HFF-Myc (cell line): ENCODE measurements around the gene EVI5.
"Not testable (repeated sequence)": the region's sequence is repeated elsewhere in the genome, so short reads cannot be mapped to it uniquely, and the experiment has no call there.

Experiments used
- DNase-seq: peaks from one replicate; pipeline ENCODE4 v3.0.0-alpha.2; 2011; ENCODE audit warnings: low read depth; ENCODE audit errors: extremely low read depth
- H3K4me3 ChIP-seq: replicated peaks from 2 replicates; pipeline ENCODE4 v1.5.1; 2011; ENCODE audit warnings: low read depth, mild to moderate bottlenecking, control low read depth, low read length
- TF ChIP-seq, protein P1 (sequence below): IDR thresholded peaks from 2 replicates; pipeline ENCODE4 v1.5.1; 2012; ENCODE audit warnings: mild to moderate bottlenecking, low read depth, low read length, control low read depth; ENCODE audit errors: missing control alignments

EVI5 gene

DNA sequence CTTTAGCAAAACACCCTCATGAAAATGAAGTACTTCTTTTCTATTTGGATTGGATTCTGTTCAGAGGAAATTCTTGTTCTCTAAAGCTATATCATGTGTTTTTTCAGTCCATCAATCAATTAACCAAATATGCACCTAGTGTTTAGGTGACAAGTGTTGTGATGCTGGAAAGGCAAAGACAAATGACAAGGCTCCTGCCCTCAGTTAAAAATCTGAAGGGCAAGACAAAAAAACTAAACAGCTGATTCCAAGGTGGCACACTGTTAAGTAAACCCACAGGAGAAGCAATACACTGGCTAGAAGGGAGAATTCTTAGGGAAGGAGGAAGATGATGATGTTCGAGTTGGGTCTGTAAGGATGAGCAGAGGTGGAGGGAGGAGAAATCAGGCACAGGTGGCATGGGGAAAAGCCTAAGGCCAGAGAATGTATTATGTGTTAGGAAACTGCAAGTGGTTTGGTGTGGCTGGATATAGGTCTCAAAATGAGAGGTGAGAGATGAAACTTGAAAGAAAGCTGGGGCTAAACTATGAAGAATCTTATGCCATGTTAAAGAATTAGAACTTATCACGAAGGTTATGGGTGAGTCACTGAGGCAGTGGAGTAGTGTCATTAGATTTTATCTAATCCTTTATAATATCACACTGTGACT, 246.4 kb downstream of the EVI5 start:
- H3K4me3 ChIP-seq, result no peak overlapping the region
- TF ChIP-seq, protein P1, sequence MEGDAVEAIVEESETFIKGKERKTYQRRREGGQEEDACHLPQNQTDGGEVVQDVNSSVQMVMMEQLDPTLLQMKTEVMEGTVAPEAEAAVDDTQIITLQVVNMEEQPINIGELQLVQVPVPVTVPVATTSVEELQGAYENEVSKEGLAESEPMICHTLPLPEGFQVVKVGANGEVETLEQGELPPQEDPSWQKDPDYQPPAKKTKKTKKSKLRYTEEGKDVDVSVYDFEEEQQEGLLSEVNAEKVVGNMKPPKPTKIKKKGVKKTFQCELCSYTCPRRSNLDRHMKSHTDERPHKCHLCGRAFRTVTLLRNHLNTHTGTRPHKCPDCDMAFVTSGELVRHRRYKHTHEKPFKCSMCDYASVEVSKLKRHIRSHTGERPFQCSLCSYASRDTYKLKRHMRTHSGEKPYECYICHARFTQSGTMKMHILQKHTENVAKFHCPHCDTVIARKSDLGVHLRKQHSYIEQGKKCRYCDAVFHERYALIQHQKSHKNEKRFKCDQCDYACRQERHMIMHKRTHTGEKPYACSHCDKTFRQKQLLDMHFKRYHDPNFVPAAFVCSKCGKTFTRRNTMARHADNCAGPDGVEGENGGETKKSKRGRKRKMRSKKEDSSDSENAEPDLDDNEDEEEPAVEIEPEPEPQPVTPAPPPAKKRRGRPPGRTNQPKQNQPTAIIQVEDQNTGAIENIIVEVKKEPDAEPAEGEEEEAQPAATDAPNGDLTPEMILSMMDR, result no peak
- no peak for DNase-seq

DNA sequence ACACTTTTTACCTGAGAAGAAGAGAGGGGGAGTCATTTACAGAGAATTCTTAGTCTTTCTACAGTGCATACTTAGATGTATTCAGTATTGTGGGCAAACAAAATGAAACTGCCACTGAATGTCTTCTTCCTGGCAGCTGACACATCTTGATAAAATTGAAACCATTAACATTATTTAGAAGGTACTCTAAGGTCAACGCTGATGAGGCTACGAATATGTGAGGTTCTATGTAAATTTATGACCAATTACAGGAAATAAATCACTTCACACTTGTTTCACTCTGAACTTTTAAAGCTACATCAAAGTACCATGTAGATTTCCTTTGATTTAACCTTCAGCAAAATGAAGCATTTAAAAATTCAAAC, 246.9 kb downstream of the EVI5 start:
- no peak overlapping the region for H3K4me3 ChIP-seq
- TF ChIP-seq, protein P1, result no peak
- no peak for DNase-seq

DNA sequence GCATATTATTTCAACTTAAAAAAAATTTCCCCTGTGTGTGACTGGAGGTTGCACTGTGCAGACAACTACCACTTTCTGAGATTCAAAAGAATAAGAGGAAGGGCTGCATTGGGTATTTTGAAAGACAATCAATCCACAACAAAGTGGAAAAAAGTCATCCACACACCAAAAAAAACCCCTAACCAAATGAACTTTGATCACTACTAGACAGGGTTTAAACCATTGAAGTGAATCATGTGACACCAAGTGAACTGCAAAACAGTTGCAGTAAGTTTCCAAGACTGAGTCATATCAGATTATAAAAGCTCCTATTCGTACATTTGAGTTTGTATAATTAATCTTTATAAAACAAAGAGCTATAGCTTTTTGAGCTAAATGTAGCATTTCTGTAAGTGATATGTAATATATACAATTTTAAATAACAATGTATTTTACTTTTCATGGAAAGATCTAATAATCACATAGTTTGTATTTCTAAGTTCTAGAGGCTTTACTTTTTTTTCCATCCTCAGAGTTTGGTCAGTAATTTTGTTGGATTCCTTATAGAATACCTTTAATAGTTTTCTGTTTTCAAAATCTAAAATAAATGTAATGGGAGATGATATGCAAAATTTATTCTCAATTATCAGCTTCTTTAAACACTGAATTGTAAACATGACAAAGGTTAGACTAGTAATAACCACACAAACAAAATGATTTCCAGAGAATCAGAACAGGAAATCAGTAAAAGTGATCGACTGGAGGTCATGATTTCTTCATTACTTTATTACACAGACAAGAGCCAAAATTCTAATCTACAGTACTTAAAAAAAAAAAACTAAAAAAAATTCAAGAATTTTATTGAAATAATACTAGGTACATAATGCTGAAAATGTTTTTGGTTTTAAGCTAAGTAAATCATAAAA, 247.7 kb downstream of the EVI5 start:
- no peak for DNase-seq

DNA sequence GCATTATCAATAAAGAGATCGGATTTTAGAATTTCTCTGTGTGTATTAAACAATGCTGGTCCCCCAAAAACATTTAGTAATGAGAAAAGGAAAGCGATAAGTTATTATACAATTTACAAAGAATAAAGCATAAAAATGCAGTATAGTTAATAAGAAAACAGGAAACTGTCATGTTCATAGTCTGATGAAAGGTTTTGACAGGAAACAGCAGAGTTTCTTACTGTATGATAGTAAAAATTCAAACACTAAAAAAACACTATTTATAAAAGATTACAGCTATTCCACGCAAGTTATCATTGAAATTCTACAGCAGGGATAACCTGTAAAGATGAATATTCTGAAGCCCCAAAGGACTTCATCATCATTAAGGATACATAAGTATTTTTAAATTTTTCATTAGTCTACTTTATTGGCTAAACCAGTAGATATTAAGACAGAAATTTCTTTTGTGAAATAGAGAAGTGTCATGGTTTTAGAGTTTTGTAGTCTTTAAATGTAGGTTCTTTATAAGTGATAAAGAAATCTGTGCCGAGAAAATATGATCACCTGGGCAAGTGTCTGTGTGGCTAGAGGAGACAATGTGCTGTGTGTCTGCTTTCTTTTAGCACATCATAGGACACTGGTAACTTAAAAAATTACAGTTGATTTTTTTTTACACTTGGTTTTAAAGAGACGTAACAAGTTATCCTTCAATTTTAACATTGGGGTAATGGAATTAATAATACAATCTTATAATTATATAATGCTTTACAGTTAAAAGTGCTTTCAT, 248.5 kb downstream of the EVI5 start:
- TF ChIP-seq, protein P1, result no peak
- H3K4me3 ChIP-seq, result no peak overlapping the region
- no peak for DNase-seq

More for the DNA sequence above, 247.7 kb downstream of the EVI5 start:
- TF ChIP-seq, protein P1, result no peak
- H3K4me3 ChIP-seq, result no peak overlapping the region

DNA sequence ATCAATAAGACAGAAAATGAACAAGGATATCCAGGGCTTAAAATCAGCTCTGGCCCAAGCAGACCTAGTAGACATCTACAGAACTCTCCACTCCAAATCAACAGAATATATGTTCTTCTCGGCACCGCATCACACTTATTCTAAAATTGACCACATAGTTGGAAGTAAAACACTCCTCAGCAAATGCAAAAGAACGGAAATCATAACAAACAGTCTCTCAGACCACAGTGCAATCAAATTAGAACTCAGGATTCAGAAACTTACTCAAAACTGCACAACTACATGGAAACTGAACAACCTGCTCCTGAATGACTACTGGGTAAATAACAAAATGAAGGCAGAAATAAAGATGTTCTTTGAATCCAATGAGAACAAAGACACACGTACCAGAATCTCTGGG, 252.5 kb downstream of the EVI5 start:
- H3K4me3 ChIP-seq, DNase-seq: not testable (repeated sequence)

DNA sequence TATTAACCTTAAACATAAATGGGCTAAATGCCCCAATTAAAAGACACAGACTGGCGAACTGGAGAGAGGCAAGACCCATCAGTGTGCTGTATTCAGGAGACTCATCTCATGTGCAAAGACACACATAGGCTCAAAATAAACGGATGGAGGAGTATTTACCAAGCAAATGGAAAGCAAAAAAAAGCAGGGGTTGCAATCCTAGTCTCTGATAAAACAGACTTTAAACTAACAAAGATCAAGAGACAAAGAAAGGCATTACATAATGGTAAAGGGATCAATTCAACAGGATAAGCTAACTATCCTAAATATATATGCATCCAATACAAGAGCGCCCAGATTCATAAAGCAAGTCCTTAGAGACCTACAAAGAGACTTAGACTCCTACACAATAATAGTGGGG, 253.0 kb downstream of the EVI5 start:
- DNase-seq, H3K4me3 ChIP-seq: not testable (repeated sequence)

DNA sequence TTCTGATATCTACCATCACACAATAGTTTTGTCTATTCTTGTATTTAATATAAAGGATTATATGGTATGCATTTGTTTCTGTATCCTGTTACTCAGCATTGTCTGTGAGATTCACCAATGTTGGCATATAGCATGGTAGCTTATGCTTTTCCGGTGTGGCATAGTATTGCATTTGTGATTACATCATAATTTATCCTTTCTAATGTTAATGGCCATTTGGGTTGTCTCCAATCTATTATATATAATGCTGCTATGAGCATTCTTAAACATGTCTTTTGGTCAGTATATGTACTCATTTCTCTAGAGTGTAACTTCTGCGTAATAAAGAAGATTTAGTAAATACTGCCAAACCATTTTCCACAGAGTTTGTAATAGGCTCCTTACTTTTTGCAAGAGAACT, 257.2 kb downstream of the EVI5 start:
- DNase-seq, result no peak
- no peak overlapping the region for H3K4me3 ChIP-seq
- TF ChIP-seq, protein P1, result no peak

DNA sequence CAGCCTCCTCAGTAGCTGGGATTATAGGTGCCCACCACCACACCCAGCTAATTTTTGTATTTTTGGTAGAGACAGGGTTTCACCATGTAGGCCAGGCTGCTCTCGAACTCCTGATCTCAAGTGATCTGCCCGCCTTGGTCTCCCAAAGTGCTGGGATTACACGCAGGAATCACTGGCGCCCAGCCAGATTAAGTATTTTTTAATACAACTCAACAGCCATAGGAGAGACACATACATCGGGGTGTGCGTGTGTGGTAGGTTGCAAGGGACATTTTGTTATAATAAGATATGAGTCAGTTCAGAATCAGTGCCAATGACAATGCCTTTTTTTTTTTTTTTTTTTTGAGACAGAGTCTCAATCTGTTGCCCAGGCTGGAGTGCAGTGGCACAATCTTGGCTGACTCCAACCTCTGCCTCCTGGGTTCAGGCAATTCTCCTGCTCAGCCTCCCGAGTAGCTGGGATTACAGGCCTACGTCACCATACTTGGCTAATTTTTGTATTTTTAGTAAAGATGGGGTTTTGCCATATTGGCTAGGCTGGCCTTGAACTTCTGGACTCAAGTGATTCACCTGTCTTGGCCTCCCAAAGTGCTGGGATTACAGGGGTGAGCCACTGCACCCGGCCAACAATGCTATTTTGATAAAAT, 259.8 kb downstream of the EVI5 start:
- not testable (repeated sequence) for H3K4me3 ChIP-seq, DNase-seq
